IgD-negative memory B cell (primary cell): Measurements from ENCODE around the gene THY1. TPM values are rescaled to one million over a fixed set of nuclear protein-coding genes. Genes with fewer than 3 reads are reported as not detected.

Experiments used
- H3K27ac Mint-ChIP-seq, 3 donors: one replicate each; pipeline ENCODE4 v1.8.0; 2020 to 2022; ENCODE audit warnings: mild to moderate bottlenecking in 3 of 3, mixed read lengths in 3 of 3, moderate library complexity in 1 of 3
- H3K27me3 Mint-ChIP-seq: one replicate; pipeline ENCODE4 v1.8.0; 2021; ENCODE audit warnings: mixed read lengths
- H3K36me3 Mint-ChIP-seq: one replicate; pipeline ENCODE4 v1.8.0; 2020; ENCODE audit warnings: mild to moderate bottlenecking, mixed read lengths
- H3K4me1 Mint-ChIP-seq, 3 donors: one replicate each; pipeline ENCODE4 v1.8.0; 2020 to 2022; ENCODE audit warnings: mixed read lengths in 3 of 3, mild to moderate bottlenecking in 1 of 3
- H3K4me3 Mint-ChIP-seq, 4 donors: one replicate each; pipeline ENCODE4 v1.8.0; 2020 to 2022; ENCODE audit warnings: mild to moderate bottlenecking in 4 of 4, mixed read lengths in 4 of 4, moderate library complexity in 3 of 4
- H3K9me3 Mint-ChIP-seq, 3 donors: one replicate each; pipeline ENCODE4 v1.8.0; 2020 to 2021; ENCODE audit warnings: mixed read lengths in 3 of 3, mild to moderate bottlenecking in 1 of 3
- polyA plus RNA-seq: library from polyadenylated mRNA; unstranded; fragments of 300-500 nt; fragmentation: Illumina TruSeq; gene quantifications from one replicate; pipeline ENCODE4 v1.2.3, GENCODE V29; 2021

The THY1 gene
- polyA plus RNA-seq, 1 donor from 2014 or later, result not detected

- Mint-ChIP-seq H3K4me3 (no peak overlapping the region), H3K27me3 (peaks cover 7% of the 10 kb centered on the region), H3K36me3 (no peaks in the 10 kb centered on the region), H3K9me3 (no peaks in the 10 kb centered on the region), H3K4me1 (peaks cover 0 to 9% (median 0%) of the 10 kb centered on the region in 3 donors), H3K27ac (no peak overlapping the region)
These were observed 46.6 kb downstream of the THY1 start for GRCh38 chr11:119376197-119376847.

GRCh38 chr11:119375337-119376196 lies 47.4 kb downstream of the THY1 start:
- no peak overlapping the region for H3K27ac Mint-ChIP-seq
- no peaks in the 10 kb centered on the region for H3K9me3 Mint-ChIP-seq
- peaks cover 7% of the 10 kb centered on the region for H3K27me3 Mint-ChIP-seq
- peaks cover 0 to 4% (median 0%) of the 10 kb centered on the region in 3 donors for H3K4me1 Mint-ChIP-seq
- H3K36me3 Mint-ChIP-seq, result no peaks in the 10 kb centered on the region
- H3K4me3 Mint-ChIP-seq, result no peak overlapping the region

GRCh38 chr11:119374632-119375336 lies 48.2 kb downstream of the THY1 start:
- Mint-ChIP-seq H3K27me3 (peaks cover 13% of the 10 kb centered on the region), H3K9me3 (no peaks in the 10 kb centered on the region), H3K4me1 (peaks cover 0 to 6% (median 0%) of the 10 kb centered on the region in 3 donors), H3K4me3 (no peak overlapping the region), H3K36me3 (no peaks in the 10 kb centered on the region), H3K27ac (no peak overlapping the region)

- Mint-ChIP-seq H3K4me3 (no peak overlapping the region), H3K4me1 (peaks cover 0 to 6% (median 0%) of the 10 kb centered on the region in 3 donors), H3K9me3 (no peaks in the 10 kb centered on the region), H3K27ac (no peak overlapping the region), H3K36me3 (no peaks in the 10 kb centered on the region), H3K27me3 (peaks cover 21% of the 10 kb centered on the region)
These were observed 48.9 kb downstream of the THY1 start for GRCh38 chr11:119373921-119374631.

- H3K4me1 Mint-ChIP-seq, result peaks cover 0 to 6% (median 0%) of the 10 kb centered on the region in 3 donors
- no peak overlapping the region for H3K27ac Mint-ChIP-seq
- no peaks in the 10 kb centered on the region for H3K9me3 Mint-ChIP-seq
- peaks cover 22% of the 10 kb centered on the region for H3K27me3 Mint-ChIP-seq
- no peak overlapping the region for H3K4me3 Mint-ChIP-seq
- H3K36me3 Mint-ChIP-seq, result no peaks in the 10 kb centered on the region
These were observed 49.7 kb downstream of the THY1 start for GRCh38 chr11:119373059-119373920.

GRCh38 chr11:119372260-119373058 lies 50.5 kb downstream of the THY1 start:
- peaks cover 0 to 6% (median 0%) of the 10 kb centered on the region in 3 donors for H3K4me1 Mint-ChIP-seq
- no peaks in the 10 kb centered on the region for H3K9me3 Mint-ChIP-seq
- peak overlapping the region in 1 of 4 donors; percentile 22 for H3K4me3 Mint-ChIP-seq
- no peak overlapping the region for H3K27ac Mint-ChIP-seq
- H3K27me3 Mint-ChIP-seq, result peaks cover 25% of the 10 kb centered on the region
- H3K36me3 Mint-ChIP-seq, result no peaks in the 10 kb centered on the region

GRCh38 chr11:119371778-119372182 lies 51.2 kb downstream of the THY1 start:
- no peak overlapping the region for H3K27ac Mint-ChIP-seq
- H3K36me3 Mint-ChIP-seq, result no peaks in the 10 kb centered on the region
- H3K9me3 Mint-ChIP-seq, result no peaks in the 10 kb centered on the region
- H3K4me1 Mint-ChIP-seq, result peaks cover 0 to 6% (median 0%) of the 10 kb centered on the region in 3 donors
- peaks cover 31% of the 10 kb centered on the region for H3K27me3 Mint-ChIP-seq
- no peak overlapping the region for H3K4me3 Mint-ChIP-seq

GRCh38 chr11:119371067-119371601 lies 51.8 kb downstream of the THY1 start:
- H3K36me3 Mint-ChIP-seq, result no peaks in the 10 kb centered on the region
- H3K4me3 Mint-ChIP-seq, result no peak overlapping the region
- peaks cover 35% of the 10 kb centered on the region for H3K27me3 Mint-ChIP-seq
- peaks cover 0 to 2% (median 0%) of the 10 kb centered on the region in 3 donors for H3K9me3 Mint-ChIP-seq
- no peak overlapping the region for H3K27ac Mint-ChIP-seq
- peaks cover 0 to 6% (median 3%) of the 10 kb centered on the region in 3 donors for H3K4me1 Mint-ChIP-seq

GRCh38 chr11:119370486-119371046 lies 52.4 kb downstream of the THY1 start:
- H3K36me3 Mint-ChIP-seq, result no peaks in the 10 kb centered on the region
- peaks cover 38% of the 10 kb centered on the region for H3K27me3 Mint-ChIP-seq
- H3K4me1 Mint-ChIP-seq, result peaks cover 0 to 6% (median 4%) of the 10 kb centered on the region in 3 donors
- H3K9me3 Mint-ChIP-seq, result peaks cover 0 to 2% (median 0%) of the 10 kb centered on the region in 3 donors
- peak overlapping the region in 1 of 3 donors; percentile 46 for H3K27ac Mint-ChIP-seq
- H3K4me3 Mint-ChIP-seq, result no peak overlapping the region

- Mint-ChIP-seq H3K27ac (no peak overlapping the region), H3K36me3 (no peaks in the 10 kb centered on the region), H3K4me1 (peaks cover 3 to 9% (median 9%) of the 10 kb centered on the region in 3 donors), H3K27me3 (peaks cover 51% of the 10 kb centered on the region), H3K9me3 (peaks cover 0 to 4% (median 0%) of the 10 kb centered on the region in 3 donors), H3K4me3 (no peak overlapping the region)
These were observed 53.6 kb downstream of the THY1 start for GRCh38 chr11:119369132-119369925.

GRCh38 chr11:119368121-119369034 lies 54.6 kb downstream of the THY1 start:
- no peak overlapping the region for H3K4me3 Mint-ChIP-seq
- H3K27ac Mint-ChIP-seq, result peak overlapping the region in 1 of 3 donors; percentile 64
- H3K9me3 Mint-ChIP-seq, result peaks cover 0 to 4% (median 0%) of the 10 kb centered on the region in 3 donors
- H3K4me1 Mint-ChIP-seq, result peaks cover 3 to 9% (median 9%) of the 10 kb centered on the region in 3 donors
- peaks cover 52% of the 10 kb centered on the region for H3K27me3 Mint-ChIP-seq
- no peaks in the 10 kb centered on the region for H3K36me3 Mint-ChIP-seq
